Bronchial epithelial cell (primary cell): ENCODE results near the gene FHL5. TPM values are rescaled to one million over a fixed set of nuclear protein-coding genes. Genes with fewer than 3 reads are reported as not detected.

Experiments used
- DNase-seq: peaks from one replicate; pipeline ENCODE4 v3.0.0-alpha.2; 2010; ENCODE audit warnings: low read depth
- FAIRE-seq: peaks from 2 replicates; lab custom pipeline; 2011; peaks lifted over from hg19 to GRCh38; lab: Jason Lieb, UNC
- H3K27me3 ChIP-seq: 2 replicates; pipeline ENCODE4 v1.5.1; 2011; ENCODE audit warnings: low read length; ENCODE audit not compliant: control insufficient read depth, insufficient read depth
- H3K36me3 ChIP-seq: 2 replicates; pipeline ENCODE4 v1.5.1; 2011; ENCODE audit warnings: low read length; ENCODE audit not compliant: control insufficient read depth, insufficient read depth
- H3K4me3 ChIP-seq: 2 replicates; pipeline ENCODE4 v1.5.1; 2011; ENCODE audit warnings: mild to moderate bottlenecking, low read depth, low read length, control low read depth
- total RNA-seq: library from RNA; depleted of rRNA; stranded (reverse); fragments of >200 nt; gene quantifications from 2 replicates; pipeline ENCODE4 v1.2.1, GENCODE V29; 2014
- TF ChIP-seq, protein P1 (sequence below): IDR thresholded peaks from 2 replicates; pipeline ENCODE4 v1.5.1; 2011; ENCODE audit warnings: mild to moderate bottlenecking, moderate library complexity, low read length, control low read depth, inconsistent platforms; ENCODE audit not compliant: insufficient read depth, severe bottlenecking

The FHL5 gene
- total RNA-seq, 1 donor from 2014 or later: not detected

DNA sequence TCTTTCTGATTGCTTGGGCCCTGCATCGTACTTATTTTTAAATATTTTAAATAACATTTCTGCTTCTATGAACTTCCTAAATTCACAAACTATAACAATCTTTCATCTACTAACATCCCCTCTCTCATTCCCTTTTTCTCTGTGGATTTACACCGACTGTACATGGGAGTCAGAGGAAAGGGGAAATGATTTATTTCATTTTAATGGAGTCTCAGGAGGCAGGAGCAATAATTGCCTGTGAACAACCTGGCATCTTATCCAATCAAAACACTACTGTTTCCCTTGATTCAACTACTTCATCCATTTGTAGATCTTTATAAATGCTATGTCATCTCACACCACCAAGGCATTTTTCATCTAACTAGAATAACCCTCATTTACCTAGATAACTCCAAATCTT is 89.6 kb downstream of the FHL5 start:
- TF ChIP-seq, protein P1, sequence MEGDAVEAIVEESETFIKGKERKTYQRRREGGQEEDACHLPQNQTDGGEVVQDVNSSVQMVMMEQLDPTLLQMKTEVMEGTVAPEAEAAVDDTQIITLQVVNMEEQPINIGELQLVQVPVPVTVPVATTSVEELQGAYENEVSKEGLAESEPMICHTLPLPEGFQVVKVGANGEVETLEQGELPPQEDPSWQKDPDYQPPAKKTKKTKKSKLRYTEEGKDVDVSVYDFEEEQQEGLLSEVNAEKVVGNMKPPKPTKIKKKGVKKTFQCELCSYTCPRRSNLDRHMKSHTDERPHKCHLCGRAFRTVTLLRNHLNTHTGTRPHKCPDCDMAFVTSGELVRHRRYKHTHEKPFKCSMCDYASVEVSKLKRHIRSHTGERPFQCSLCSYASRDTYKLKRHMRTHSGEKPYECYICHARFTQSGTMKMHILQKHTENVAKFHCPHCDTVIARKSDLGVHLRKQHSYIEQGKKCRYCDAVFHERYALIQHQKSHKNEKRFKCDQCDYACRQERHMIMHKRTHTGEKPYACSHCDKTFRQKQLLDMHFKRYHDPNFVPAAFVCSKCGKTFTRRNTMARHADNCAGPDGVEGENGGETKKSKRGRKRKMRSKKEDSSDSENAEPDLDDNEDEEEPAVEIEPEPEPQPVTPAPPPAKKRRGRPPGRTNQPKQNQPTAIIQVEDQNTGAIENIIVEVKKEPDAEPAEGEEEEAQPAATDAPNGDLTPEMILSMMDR: no peak
- DNase-seq (no peak), FAIRE-seq (no peak)
- Histone ChIP-seq H3K27me3 (no peaks in the 10 kb centered on the region), H3K4me3 (no peak overlapping the region), H3K36me3 (no peaks in the 10 kb centered on the region)

DNA sequence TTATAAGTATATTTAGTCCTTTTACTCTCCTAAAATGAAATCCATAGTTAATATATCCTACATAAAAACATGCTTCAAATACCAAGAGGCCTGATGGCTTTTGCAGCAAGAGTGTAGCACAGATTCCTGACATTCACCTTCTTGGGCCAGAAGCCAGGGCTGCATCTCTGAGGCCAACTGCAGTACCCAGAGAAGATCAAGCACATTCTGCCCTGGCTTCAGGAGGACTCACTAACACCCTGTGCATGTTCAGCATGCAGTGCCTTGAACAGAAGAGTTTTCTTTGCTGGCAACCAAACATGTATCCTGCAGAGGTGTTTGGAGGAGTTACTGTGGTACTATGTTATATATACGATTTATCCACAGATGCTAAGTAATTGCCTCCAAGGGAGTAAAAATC is 90.3 kb downstream of the FHL5 start:
- no peak overlapping the region for H3K4me3 ChIP-seq
- no peaks in the 10 kb centered on the region for H3K36me3 ChIP-seq
- FAIRE-seq: no peak
- TF ChIP-seq, protein P1: no peak
- DNase-seq: no peak
- H3K27me3 ChIP-seq: no peaks in the 10 kb centered on the region

DNA sequence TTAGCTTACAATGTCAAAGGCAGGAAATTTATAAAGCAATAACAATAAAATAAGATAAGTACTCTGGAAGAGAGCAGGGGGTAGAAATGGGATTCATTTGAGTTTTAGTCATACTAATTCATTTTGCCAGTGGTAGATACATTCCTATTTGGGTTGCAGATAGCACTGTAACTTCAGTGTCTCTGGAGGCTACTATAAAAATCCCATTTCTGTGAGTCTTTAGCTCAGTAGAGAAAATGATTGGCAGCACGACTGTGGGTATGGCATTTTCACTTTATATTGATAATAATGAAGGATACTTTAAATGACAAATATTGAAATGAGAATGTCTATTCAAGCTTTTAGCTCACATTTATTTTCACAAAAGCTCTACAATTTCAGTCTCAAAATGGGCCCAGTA is 93.6 kb downstream of the FHL5 start:
- DNase-seq (no peak), FAIRE-seq (no peak)
- TF ChIP-seq, protein P1: no peak
- no peak overlapping the region for H3K4me3 ChIP-seq
- no peaks in the 10 kb centered on the region for H3K36me3 ChIP-seq
- no peaks in the 10 kb centered on the region for H3K27me3 ChIP-seq

- TF ChIP-seq, protein P1: no peak
- Histone ChIP-seq H3K36me3 (no peaks in the 10 kb centered on the region), H3K4me3 (no peak overlapping the region), H3K27me3 (no peaks in the 10 kb centered on the region)
- no peak for DNase-seq
- no peak for FAIRE-seq
Measured at GRCh38 chr6:96657344-96657743, 94.4 kb downstream of the FHL5 start.

DNA sequence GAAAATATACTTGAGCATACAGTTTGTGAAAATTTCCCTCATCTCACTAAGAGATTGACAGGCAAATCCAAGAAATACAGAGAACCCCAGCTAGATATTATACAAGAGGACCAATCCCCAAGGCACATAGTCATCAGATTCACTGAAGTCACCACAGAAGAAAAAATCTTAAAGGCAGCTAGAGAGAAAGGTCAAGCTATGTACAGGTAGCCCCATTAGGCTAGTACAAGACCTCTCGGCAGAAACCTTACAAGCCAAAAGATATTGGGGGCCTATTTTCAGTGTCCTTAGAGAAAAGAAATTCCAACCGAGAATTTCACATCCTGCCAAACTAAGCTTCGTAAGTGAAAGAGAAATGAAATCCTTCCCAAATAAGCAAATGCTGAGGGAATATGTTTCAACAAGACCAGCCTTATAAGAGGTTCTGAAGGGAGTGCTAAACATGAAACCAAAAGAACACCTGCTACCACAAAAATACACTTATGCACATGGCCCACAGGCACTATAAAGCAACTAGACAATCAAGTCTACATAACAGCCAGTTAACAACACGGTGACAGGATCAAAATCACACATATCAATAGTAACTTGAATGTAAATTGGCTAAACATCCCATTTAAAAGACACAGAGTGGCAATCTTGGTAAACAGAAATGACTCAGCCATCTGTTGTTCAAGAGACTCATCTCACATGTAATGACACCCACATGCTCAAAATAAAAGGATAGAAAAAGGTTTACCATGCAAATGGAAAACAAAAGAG is 96.3 kb downstream of the FHL5 start:
- Histone ChIP-seq H3K27me3 (no peaks in the 10 kb centered on the region), H3K36me3 (no peaks in the 10 kb centered on the region), H3K4me3 (no peak overlapping the region)
- FAIRE-seq: no peak
- TF ChIP-seq, protein P1: no peak
- no peak for DNase-seq

Other genes with a start within 250 kb of the FHL5 start
- 16.6 and 23.4 TPM in 2 replicates for gene UFL1, start 41.3 kb upstream of the FHL5 start, total RNA-seq